Brain pericyte (primary cell): ENCODE measurements around the gene RTN4RL1.

ENCODE experiments used
- DNase-seq: peaks from one replicate; pipeline ENCODE4 v3.0.0-alpha.2; 2012; ENCODE audit warnings: low read depth, low spot score

Gene RTN4RL1

DNA sequence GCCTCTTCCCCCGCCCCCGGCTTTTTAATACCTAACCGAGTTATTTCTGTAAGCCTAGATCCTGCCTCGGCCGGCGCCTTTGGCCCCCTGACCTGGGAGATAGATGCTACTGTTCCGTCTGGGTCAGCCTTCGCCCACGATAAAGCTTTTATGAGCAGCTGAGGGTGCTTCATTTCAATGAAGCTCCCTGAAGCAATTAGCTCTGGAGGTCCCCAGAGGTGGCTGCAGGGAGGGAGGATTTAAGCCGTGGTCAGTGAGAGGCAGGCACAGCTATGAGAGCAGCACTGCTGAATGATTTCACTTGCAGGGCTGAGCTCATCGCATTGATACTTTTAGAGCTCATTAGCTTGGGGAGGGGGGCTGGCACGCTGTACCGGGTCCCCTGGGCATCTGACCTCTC is 105.9 kb downstream of the RTN4RL1 start:
- no peak for DNase-seq

DNA sequence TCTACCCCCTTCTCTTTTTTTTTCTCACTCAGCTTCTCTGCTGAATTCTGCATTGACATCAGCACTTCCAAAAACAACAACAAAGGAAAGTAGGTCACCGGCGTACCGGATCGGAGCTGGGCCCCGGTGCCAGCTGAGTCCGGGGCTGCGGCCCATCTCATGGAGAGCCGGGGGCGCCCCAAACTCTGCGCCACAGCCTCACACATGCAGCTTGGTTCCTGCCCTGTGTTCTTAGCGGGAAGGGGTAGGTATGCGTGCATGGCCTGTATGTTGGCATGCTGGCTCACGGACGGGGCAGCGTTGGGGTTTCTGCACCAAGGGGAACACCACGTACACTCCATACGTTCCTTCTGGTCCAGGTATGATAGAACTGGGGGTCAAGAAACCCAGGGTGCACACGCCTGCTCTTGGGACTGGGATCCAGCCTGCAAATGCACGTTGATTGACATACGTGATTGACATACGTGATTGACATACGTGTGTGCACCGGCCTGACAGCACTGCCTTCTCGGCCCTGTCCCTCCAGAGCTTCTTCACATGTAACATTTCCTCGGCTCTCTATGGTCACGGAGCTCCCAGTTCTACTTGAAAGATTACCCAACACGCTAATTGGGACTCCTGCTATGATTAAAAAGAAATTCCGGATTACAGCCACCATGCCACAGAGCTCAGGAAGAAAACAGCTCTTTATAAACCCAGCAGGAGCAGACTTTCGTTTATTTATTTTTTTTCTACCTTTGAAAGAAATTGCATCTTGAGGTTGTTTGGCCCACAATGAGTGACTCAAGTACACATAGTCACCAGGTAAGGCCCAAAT is 106.6 kb downstream of the RTN4RL1 start:
- no peak for DNase-seq

DNA sequence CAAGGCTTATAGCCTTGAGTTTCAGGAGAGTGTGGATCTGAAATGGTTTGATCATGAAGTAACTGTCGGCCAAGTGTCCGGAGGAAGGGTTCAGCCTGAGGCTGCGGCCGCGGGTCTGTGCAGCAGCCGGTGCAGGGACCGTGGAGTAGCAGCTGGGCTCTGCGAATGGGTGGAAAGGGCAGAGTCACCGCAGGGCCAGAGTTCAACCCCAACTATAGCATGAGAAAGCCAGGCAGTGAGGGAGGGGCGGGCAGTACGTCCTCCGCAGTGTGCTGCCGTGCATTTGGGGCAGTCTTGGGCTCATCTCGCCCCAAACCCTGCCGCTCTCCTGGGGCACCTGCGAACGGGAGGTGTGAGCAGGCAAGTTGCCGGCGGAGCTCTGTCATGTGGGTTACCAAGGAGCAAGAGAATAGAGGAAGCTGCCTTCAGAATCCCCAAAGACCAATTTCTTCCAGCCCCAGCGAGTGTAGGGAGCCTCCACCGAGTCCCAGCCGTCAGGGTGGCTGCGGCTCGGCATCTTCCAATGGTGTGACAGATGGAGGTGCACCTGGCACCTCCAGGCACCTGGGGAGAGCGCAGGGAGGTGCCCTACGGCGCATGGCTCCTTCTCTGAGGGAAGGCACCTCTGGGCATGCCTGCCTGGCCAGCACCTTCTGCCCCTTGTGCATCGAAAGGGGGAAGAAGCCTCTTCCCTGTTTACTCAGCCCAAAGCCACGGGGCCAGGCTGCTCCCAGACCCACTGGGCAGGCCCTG is 108.0 kb downstream of the RTN4RL1 start:
- no peak for DNase-seq

DNA sequence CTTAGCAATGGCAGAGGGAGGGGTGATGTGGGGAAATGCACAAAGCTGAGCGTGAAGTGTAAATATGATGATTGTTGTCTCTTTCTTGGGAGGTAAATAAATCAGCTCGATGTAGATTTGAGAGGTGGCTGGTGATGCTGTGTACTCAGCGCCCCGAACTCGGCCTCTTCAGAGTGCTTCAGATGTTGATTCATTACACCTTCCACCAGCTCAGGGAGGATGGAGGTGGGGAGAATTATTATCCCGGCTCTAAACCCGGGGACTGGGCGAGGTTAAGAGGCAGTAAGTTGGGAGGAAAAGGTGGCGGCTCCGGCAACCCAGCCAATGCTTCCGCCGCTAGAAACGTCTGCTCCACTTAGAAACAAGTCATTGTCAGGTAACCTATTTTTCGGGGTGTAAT is 108.8 kb downstream of the RTN4RL1 start:
- DNase-seq = no peak

DNA sequence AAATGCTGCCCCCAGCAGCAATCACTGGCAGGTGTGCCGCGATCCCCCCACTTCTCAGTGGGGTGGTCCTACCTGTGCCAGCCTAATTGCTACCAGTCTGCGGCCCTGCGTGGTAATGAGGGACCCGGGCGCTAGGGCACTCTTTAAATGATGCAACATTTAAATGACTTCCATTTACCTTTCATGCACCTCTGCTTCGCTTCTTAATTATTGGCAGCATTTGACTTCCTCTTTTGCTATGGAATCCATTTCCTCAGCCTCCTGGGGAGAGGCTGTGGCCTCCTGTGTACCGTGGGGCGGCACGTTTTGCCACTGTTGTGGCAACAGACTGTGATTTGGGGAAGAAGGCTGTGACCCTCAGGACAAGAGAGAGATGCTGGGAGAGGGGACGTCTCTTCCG is 109.2 kb downstream of the RTN4RL1 start:
- no peak for DNase-seq

DNA sequence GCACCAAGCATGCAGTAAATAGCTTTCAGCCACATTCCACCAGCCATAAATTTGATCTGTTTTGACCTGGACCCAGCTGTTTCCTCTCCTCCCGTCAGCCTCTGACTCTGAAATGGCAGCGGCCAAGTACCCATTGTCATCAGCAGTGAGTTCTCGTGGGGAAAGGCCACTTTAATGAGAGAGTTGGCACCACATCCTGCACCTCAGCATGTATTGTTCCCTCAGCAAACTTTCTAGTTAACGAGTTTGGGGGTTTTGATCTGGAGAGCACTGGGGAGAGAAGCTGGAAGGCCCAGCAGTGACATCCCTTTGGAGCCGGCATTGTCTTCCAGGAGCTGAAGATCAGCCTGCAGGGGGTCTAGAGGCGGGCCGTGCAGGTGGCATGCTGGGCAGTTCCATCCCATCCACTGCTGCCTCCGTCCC is 110.5 kb downstream of the RTN4RL1 start:
- no peak for DNase-seq

DNA sequence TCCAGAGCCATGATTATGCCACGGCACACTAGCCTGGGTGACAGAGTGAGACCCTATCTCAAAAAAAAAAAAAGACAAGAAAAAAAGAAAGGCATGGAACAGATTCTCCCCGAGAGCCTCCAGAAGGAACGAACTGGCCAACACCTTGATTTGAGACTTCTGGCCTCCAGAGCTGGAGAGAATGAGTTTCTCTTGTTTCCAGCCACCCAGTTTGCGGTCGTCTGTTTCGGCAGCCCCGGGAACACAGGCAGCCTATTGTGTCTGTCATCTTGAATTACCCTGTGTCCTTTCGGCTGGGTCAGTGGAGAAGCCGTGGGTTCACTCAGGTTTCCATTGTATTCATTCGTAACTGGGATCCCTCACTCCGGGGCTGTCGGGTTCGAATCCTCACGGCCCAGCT is 111.4 kb downstream of the RTN4RL1 start:
- no peak for DNase-seq

DNA sequence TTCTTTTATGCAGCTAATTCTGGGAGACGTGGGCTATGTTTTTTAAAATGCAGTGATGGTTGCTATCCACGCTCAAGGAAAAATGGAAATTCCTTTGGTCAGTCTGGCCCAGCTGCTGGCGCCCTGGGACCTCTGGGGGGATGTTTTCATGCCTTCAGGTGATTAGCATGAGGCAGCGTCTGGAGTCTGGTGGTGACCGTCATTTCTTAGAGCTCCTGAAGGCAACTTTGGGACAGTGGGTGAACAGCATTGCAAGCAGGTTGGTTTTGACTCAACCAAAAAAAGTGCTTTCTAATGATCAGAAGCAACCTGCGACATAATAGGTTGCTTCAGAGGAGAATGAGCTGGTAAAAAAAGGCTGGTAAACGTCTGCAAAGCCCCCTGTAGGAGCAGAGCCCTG is 113.0 kb downstream of the RTN4RL1 start:
- DNase-seq = no peak

DNA sequence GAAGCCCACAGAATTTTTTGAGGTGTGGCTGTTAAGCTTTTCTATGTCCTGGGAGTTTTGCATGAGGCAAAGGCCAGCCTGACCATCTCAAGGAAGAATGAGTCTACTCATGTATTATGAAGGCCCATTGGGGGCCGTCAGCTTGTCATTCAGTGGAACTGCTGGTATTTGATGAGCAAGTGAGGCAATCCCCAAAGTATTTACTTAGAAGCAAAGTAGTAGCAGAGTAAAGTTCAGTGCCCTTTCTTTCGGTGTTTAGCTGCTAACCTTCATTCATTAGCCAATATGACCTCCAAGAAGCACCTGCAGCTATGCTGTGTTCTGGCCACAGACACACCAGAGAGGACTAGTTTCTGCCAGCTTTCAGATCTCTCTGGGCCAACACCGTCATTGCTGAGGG is 115.1 kb downstream of the RTN4RL1 start:
- DNase-seq = no peak

DNA sequence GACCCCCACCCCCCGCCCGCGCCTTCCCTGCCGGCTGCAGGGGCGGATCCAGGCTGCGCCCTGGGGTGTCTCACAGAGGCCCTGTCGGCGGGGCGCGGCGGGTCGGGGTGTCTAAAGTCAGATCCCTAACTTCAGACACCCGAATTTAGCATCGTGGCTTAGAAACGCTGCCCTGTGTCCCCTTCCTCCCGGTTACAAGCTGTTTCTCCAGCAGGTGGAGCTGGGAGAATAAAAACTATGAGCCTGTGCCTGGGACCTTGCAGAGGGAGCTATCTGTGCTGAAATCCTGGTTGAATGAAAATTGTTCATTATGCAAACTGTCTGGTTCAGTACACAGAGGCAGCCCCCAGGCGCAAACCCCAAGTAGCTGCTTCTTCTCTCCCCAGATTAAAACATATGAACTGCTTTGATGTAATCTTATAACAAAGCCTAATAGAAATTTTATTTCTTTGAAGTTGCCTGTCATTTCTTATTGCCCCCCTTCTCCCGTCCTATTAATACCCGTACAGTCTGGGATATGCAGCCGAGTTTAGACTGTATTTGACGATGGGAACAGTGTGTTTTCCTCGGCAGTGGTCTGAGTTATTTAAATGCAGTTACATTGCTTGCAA is 116.3 kb downstream of the RTN4RL1 start:
- DNase-seq = peak; percentile 27

DNA sequence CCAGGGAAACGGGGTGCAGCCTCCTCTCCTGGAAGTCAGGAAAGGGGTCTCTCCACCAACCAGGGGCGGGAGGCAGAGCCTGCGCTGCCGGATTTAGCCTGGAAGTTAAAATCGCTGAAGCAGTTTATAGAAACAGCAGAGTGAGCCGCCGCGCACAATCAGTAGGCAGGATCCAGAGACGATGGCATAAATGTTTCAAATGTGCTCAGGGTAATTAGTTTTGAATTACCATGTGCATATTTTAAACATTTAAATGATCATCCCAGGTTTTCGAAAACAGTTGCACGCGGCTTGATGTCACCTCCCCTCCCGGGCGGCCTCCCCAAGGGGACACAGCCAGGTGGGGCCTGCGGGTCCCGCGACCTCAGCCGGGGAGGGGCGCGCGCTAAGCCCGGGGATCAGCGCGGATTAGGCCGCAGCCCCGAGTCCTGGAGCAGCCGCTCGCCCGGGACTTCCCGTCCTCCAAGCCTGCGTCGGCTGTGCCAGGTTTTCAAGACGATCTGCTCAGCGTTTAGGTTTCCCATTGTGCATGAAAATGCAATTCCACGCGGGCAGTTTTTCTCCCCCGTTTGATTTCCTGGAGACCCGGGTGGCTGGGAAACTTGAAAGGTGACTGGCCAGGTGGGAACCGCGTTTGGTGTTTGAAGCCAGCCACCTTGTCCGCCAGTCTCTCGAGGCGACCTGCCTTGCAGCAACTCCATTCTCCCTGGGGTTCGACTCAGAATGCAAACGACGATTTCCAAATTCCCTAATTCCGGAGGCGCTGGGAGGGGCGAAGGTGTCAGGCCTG is 117.0 kb downstream of the RTN4RL1 start:
- DNase-seq = no peak

DNA sequence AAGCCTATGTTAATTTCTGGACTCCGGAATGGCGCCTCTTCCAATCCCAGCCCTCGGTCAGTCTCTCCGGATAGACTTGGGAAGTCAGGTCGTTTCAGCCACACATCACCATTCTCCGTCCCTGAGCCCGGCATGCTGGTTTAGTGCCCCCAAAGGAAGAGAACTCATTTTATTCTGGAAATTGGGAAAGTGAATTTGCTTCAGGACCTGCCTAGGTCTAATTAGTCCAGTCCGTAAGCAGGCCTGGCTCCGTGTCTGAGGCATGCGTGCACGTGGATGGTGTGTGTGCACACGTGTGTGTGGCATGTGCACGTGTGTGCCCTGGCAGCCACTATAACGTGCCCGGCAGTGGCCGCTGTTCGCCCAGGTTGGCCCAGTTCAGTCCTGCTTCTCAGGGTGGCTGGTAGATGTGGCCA is 117.9 kb downstream of the RTN4RL1 start:
- DNase-seq = no peak

DNA sequence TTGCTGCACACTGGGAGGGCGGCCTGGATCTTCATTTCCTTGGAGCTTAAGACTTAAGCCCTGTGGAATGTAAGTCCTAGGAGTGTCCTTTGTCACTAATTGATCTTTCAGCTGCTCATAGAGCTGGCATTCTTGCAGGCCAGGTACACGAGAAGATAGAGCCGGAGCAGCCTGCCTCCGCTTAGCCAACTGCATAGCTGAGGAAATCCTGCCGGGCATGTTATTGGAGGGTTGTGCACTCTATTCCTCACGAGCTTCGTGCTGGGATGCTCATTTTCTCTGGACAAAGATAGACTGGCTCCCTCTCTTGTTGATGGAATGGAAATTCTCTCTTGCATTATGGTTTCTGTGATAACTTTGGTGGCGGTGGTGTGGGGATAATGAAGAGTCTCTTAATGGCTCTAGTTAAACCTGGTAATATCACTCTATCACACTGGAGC is 118.5 kb downstream of the RTN4RL1 start:
- DNase-seq = no peak

DNA sequence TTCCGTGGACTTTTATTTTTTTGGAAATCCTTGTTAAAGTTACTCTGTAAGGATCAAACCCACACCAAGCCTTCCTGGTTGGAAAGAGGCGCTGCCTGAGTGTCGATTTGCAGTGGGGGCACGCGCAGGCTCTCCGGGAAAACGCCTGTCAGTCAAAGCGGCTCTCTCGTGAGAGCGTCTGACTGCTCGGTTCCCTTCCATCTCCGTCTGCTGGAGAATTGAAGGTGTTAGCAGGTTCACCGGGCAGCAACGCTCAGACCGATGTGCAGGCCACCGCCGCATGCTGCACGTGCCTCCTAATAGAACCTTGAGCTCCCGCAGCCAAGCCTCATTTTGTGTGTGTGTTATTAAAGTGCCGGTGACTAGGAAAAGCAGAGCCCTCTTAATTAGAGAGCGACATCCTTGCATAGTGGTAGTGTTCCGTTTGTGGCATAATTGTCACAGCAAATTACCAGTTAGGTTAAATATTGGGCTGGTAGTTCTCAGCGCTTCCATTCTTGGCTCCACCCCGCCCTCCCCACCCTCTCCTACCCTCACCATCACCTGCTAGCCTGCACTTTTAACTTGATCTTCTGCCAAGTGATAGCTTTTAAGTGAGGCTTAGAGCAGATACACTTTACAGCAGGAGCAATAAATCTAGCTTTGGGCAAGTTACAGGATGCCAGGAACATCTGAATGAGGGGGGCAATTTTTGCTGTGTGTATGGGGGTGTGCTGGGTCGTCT is 119.8 kb downstream of the RTN4RL1 start:
- no peak for DNase-seq

DNA sequence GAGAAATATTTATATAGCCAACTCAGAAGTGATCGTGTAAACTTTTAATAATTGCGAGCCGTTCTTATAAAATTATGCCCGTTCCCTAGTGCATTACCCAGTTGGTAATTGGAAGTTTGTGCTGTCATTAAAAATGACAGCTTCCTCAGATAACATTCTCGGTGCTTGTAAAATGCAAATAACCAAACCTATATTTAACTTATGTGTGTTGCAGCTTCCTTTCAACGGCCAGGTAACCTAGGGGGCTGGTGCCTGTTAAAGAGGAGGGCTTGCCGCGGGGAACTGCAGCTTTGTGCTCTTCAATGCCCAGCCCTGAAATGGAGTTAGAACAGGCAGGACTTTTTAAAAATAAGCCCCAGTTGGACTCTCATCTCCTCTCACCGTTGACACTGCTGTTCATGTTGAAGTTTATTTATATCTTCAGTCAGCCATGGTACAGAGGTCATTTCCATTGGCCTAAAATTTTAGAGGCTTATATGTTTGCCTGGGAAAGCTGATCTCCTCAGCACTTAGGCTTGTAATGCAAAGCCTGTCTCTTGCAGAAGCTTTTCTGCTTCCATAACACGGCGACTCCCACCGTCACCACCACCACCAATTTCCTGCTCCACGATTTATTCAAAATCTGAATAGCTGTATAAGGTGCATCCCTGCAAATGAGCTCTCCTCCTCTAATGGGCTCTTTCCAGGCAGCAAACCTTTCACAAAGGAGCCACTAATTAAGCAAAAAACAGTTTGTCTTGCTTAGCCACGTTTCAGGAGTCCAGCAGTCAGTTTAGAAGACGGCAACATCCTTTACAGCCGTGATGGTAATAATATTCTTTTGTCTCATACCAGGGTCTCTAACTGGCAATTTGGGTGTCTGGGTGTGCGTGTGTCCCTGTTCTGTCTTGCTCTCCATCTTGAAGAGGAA is 120.6 kb downstream of the RTN4RL1 start:
- no peak for DNase-seq

DNA sequence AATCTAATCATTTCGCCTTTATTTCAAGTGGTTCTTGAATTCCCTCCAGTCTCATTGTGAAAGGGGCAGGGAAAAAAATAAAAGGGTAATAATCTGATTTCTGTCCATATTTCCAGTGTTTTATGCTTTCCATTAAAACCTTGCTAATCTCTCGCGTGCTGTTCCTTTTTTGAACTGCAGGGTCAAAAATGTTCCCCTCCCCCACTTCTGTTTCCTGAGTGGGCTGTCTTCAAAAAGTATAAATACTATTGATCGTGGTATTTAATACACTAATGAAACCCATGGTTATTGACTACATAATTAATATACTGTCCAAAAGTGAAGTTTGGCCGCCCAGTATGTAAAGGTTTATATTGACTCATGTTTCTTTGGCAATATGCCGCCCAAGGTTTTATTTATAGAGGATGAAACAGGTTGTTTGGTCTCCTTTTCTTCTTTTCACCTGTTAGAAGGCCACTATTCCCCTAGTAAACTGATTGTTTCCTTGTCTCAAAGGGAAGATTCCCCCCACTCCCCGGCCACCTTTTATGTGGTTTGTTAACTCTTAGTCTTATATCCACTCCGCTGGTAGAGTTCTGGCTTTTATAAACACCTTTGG is 125.6 kb downstream of the RTN4RL1 start:
- no peak for DNase-seq

DNA sequence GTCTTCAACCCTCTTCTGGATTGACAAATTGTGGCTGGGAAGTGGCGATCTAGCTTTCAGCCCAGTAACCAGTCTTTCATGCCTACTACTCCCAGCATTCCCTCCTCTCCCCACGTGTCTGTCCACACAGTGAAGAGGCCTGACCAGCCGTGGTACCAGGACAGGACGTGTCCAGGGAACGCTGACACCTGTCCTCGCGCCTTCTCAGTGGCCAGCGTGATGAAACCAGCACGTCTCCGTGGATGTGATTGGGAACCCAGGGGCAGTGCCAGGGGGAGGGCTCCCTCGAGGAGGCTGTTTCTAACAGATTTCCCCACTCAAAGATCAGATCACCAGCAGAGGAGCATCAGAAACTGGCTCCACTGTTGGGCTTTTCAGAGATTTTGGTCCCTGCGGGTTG is 126.3 kb downstream of the RTN4RL1 start:
- no peak for DNase-seq

DNA sequence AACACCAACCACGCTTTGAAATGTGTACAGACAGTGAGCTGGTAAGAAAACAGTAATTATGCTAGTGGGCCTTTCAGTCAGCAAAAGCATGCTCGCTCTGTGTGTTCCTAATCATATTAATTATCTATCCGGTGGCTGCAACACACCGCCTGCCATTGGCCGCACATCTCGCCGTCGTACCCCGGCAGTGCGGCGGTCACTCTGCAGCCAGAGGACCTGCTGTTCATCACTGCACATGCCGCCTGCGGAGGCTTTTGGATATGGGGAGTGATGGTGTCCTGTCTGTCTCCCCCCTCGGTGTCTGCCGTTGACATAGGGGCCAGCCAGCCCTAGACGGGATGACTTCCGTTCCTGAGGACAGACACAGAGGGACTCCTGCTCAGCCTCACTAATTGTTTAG is 126.8 kb downstream of the RTN4RL1 start:
- DNase-seq = no peak

DNA sequence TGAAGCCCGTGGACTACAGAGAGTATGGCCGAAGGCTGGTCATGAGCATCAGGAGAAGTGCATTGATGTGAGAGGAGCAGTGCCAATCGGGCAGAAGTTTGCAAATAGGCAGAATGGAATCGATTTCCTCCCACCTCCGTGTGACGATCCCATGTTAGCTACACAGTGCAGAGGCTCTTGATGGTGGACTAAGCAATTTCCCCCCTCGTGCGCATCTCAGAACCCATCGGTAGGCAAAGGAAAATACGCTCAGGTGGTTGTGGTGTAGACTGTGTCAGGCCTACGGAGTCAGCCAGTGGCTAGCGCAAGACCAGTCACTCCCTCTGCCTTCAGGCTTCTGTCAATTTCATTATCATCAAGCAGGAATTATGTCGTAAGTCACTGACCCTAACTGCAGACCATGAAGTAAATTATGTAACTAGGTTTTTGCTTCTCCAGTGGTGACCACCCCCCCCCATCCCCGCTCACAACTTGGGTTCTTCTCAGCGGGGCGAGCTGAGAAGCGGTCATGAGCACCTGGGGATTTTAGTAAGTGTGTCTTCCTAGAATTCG is 128.0 kb downstream of the RTN4RL1 start:
- DNase-seq = no peak
